ENCODE data around the gene MAPK8IP3.
"Not testable (repeated sequence)": the region's sequence is repeated elsewhere in the genome, so short reads cannot be mapped to it uniquely, and the experiment has no call there.

MAPK8IP3 gene

GRCh38 chr16:1788095-1788707 is 82.2 kb downstream of the MAPK8IP3 start:
- DNase-seq = no peak

DNA sequence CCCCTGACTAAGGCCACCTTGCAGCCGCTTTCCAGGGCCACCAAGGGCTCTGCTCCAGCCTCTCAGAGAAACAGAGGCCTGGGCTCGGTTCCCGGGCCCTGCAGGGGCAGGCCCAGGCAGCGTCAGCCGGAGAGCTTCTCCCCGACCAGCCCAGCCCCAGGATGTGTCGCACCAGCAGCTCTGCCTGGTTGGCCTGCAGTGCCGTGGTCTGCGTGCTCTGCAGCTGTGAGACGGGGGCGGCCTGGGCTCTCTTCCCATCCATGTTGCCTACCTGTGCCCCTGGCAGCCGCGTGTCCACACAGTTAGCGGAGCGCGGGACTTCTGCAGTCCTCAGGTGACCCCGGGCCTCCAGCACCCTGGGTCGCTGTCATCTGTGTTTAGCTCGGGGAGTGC is 82.7 kb downstream of the MAPK8IP3 start:
- DNase-seq = no peak

GRCh38 chr16:1789643-1790045 is 83.6 kb downstream of the MAPK8IP3 start:
- no peak for DNase-seq

GRCh38 chr16:1790261-1790610 is 84.2 kb downstream of the MAPK8IP3 start:
- DNase-seq = no peak

- DNase-seq = no peak
Measured at GRCh38 chr16:1790611-1791255, 84.7 kb downstream of the MAPK8IP3 start.

GRCh38 chr16:1791256-1791942 is 85.4 kb downstream of the MAPK8IP3 start:
- no peak for DNase-seq

GRCh38 chr16:1791943-1792812 is 86.2 kb downstream of the MAPK8IP3 start:
- no peak for DNase-seq

DNA sequence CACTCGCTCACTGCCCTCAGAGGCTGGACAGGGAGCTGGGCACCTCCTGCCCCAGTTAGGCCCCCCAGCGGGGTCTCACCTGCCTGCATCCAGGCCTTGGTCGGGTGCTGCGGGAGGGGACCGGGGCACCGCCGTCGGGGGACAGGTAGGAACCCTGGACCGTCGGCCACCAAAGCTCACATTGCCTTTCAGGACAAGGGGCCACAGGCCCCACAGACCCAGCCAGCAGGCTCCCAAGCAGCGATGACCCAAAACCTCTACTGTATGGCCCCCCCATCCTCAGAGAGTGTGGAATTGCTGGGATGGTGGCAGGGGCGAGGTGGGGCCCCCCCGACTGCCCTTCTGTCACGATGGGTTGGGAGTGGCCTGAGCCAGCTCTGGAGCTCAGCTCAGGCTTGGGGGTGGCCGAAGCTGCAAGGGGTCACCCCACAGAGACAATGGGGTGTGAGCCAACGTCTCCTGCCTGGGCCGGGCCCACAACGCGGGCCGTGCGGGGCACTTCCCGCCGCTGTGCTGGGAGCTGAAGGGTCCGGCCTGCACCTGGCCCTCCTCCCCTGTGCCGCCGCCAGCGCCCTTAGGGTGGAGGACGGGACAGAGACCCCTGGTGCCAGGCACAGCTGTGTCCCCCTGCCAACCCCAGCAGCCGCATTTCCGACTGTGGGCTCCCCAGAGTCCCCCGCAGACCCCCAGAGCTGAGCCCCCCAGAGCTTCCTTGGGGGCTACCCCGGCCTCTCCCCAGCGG is 87.0 kb downstream of the MAPK8IP3 start:
- DNase-seq = no peak

DNA sequence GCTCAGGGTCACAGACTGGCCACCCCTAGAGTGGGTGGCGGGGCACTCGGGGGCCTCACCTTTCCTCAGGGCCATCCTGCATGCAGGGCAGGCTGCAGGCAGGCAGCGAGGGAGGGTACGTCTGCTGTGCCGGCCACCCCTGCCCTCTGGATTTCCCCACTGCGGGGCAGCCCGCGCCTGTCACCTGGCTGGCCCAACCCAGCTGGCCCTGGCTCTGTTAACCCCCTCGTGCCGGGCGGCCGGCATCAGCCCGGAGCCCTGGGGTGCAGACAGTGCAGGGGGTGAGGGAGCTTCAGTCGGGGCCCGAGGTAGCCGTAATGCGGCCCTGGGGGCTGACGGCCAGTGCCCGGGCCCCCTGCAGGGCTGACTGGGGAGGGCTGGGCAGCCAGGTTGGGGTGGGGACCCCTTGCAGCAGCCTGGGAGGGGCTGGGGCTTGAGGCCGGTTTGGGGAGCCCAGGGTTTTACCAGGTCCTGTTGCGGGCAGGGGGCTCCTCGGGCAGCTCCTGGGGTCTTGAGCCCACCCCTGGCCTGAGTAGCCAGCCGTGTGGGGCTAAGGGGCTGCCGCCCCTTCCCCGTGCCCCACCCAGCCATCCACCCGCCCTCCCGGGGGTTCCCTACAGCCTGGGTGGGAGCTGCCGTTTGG is 87.7 kb downstream of the MAPK8IP3 start, which contains the start of gene IGFALS:
Gene IGFALS (minus strand): TSS at position 128 of the 643 bp plus-strand sequence. CDS start 53 bp downstream, at position 75.
- DNase-seq = no peak

GRCh38 chr16:1794221-1794871 is 88.4 kb downstream of the MAPK8IP3 start:
- DNase-seq = no peak

DNA sequence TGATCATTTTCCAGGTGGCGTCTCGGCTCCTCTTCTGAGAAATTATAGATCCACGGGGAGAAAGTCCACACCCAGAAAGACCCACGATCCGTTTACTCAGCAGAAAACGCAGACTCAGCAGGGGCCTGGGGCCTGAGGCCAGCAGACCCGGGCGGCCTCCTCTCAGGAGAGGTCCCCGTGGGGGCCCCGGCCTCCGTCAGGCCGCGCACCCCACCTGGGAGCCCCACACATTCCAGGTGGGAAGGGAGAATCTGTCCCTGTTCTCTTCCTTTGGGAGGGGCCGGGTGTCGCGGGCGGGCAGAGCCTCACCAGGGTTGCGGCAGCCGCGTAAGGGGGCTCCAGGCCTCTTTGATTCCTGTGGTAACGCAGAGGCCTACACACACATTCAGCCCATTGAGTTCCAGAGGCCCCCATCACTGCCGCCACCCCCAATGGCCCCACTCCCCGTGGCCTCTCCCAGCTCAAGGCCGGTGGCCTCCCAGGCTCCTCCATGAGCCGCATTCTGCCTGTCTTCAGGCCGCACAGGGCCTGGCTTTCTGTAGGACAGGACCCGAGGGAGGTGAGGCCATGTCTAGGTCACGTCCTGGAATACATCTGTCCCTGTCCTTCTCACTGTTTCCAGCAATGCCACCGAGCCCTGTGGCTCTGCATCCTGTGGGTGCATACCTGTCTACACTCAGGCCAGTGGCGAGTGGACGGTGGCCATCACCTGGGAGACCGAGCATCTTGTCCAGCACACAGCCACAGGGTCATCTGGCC is 89.1 kb downstream of the MAPK8IP3 start:
- DNase-seq = no peak

- not testable (repeated sequence) for DNase-seq
Measured at GRCh38 chr16:1799263-1799662, 93.3 kb downstream of the MAPK8IP3 start.

GRCh38 chr16:1800701-1801100 is 94.7 kb downstream of the MAPK8IP3 start:
- no peak for DNase-seq

- DNase-seq = no peak
Measured at GRCh38 chr16:1807626-1808025, 101.6 kb downstream of the MAPK8IP3 start.

DNA sequence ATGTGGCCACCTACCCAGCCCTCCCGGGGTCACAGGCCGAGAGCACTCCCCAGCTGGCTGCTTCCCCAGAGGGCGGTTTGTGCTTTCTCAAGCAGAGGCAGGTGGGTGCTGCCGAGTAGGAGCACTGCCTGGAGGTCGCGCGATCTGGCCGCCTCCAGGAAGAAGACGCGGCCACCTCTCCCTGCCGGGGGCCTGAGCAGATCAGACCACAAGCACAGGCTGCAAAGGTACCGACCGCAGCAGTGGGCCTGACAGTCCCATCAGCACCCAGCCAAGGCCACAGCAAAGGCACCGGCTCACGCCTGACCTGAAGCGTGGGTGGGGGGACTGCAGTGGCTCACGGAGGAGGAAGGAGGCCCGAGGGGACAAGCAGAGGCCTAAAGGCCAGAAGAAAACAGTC is 102.7 kb downstream of the MAPK8IP3 start:
- DNase-seq = no peak

GRCh38 chr16:1809281-1809801 is 103.3 kb downstream of the MAPK8IP3 start:
- no peak for DNase-seq

GRCh38 chr16:1810106-1810505 is 104.1 kb downstream of the MAPK8IP3 start:
- DNase-seq = no peak

- no peak for DNase-seq
Measured at GRCh38 chr16:1810536-1810935, 104.5 kb downstream of the MAPK8IP3 start.

- DNase-seq = no peak
Measured at GRCh38 chr16:1812732-1813163, 106.8 kb downstream of the MAPK8IP3 start.

DNA sequence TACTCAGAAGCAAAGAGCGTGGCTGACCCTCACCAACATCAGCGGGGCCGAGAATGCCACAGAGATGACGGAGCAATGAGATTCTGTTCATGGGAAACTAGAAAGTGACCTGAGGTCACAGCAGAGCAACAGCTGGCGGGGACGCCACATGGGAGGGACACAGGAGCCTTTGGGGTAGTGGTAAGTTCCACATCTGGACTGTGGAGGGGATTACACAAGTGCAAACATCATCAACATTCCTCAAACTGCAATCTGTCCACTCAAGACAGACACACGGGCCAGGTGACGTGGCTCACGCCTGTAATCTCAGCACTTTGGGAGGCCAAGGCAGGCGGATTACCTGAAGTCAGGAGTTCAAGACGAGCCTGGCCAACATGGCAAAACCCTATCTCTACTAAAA is 109.5 kb downstream of the MAPK8IP3 start:
- DNase-seq = no peak
